ENCODE data around the gene ARHGAP26. TPM values are rescaled to one million over a fixed set of nuclear protein-coding genes. Genes with fewer than 3 reads are reported as not detected.
"Not testable (repeated sequence)": the region's sequence is repeated elsewhere in the genome, so short reads cannot be mapped to it uniquely, and the experiment has no call there.

ARHGAP26 gene
- polyA plus RNA-seq, 3 donors = 11.0 to 12.1 (median 11.4) TPM

DNA sequence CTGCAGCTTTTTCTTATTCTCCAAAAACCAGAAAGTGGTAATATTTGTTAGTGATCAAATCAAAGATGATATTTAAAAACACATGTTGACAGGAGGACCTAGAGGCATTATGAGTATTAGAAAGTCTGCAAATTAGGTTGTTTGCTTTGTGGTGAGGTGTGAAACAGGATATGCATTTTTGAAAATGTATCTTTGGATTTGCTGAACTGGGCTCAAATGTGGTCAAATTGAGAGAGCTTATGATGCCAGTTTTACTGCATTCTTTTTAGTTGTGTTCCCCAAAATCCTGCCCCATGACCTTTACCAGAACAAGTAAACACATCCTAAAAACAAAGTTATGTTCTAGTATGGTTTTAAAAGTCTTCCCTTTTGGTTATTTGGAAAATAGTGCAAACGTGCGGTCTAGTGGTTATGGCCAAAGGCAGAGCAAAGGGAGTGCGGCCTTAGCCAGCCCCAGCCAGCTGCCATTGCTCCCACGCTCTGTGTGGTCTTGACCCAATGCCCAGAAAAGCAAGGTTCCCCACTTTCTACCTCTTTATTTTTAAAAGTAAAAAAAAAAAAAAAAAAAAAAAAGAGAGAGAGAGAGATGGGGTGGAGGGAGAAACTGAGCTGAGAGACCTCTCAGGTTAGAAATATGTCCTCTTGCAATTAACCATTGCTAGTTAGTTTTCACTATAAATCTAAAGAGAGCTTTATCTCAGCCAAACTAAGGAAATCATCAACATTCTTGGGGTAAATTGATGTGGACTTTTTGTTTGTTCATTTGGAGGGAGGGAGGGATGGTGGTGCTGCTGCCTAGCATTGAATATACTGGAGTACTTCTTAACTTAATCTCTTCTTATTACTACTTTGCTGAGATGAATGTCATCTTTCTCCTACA is 176.6 kb downstream of the ARHGAP26 start:
- DNase-seq (ENCODE audit: low read depth in 3 of 3, low spot score in 2 of 3) = no peak

DNA sequence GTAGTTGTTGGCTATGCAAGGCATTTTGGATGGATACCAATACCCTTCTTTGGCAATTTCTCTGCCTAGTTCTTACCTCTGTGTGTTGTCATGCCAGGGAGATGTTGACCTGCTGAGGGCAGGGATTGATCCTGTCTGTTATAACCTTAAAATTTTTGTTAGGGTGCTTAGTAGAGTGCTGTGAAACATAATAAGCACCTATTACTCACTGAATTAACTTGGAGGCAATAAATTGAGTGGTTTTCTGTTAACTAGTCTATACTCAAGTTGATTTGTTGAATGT is 177.2 kb downstream of the ARHGAP26 start:
- DNase-seq (ENCODE audit: low read depth in 3 of 3, low spot score in 2 of 3) = no peak

DNA sequence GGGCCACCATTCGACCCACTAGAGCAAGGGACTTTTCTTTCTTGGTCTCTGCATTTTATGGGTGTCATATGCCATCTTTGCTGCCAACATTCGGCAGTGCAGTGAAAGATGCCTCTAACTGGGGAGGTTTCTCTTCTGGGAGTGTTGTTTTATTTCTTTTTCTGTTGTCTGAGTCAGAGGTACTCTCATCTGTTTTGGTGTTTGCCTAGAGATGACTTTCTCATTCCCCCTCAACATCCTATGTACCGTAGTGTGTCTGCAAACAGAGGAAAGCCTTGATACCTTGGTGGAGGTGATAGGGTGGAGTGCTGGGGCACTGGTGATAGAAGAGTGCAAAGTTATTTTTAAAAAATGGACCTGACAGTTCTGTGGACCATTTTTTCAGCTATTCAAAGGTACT is 182.1 kb downstream of the ARHGAP26 start:
- no peak for DNase-seq (ENCODE audit: low read depth in 3 of 3, low spot score in 2 of 3)

DNA sequence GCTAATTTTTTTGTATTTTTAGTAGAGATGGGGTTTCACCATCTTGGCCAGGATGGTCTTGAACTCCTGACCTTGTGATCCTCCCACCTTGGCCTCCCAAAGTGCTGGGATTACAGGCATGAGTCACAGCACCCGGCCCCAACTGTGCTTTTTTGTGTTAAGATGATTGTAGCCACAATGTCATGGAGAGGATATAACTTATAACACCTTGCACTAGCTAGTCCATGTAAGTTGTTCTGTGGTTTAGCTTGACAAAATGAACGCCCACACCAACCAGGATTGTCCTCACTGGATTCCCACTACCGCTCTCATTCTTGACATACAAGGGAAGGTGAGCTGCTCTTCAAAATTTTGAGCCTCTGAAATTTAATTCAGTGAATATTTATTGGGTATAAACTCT is 182.7 kb downstream of the ARHGAP26 start:
- not testable (repeated sequence) for DNase-seq (ENCODE audit: low read depth in 3 of 3, low spot score in 2 of 3)

DNA sequence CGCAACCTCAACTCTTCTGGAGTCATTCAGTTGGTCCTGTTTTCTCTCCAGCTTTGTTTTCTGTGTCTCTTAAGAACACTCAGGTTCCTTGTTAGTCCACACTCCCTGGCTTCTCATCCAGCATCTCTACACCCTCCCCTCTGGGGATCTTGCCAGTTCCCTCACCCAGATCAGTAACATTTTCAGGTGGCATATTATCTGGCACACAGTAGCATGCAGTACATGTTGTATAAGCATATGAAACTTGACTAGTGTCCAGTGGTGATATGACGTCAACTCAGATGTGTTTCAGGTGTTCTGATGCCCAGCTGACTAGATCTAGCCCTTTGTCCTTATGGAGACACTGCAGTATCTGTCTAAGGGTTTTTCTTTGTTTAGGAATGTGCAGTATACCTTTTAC is 184.3 kb downstream of the ARHGAP26 start:
- no peak for DNase-seq (ENCODE audit: low read depth in 3 of 3, low spot score in 2 of 3)

DNA sequence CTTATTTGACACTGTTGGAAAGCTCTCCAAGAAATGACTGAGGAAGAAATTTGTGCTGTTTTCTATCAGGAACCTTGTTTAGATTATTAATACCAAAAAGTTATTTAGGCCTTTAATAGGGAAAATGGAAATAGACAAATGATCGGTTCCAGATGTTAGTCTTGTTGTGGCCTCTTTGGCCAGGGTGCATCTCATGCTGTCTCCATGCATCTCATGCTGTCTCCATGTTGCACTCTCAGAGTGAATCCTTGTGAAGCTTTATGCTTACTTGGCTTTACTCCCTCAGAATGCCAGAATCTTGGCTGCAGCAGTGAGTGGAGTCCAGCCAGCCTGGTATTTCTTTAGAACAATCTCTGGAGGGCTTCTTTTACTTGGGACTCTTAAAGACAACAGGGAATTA is 185.5 kb downstream of the ARHGAP26 start:
- DNase-seq (ENCODE audit: low read depth in 3 of 3, low spot score in 2 of 3) = no peak

DNA sequence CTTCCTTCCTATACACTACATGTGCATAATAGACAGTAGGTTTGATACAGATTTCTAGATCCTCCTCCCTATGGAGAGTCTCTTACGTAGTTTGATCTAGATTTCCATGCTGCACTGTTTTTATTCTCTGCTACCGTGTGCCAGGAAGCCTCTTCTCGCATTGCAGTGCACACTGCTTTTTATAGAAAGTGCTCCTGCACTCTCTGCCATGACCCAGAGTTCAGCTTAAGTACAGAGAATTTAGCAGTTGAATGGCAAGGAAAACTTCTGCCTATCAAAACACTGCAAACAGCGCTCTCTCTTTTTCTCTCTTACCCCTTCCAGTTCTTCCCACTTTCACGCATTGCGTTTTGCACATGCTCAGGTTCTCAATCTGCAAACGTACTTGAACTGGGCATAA is 187.4 kb downstream of the ARHGAP26 start:
- DNase-seq (ENCODE audit: low read depth in 3 of 3, low spot score in 2 of 3) = no peak

DNA sequence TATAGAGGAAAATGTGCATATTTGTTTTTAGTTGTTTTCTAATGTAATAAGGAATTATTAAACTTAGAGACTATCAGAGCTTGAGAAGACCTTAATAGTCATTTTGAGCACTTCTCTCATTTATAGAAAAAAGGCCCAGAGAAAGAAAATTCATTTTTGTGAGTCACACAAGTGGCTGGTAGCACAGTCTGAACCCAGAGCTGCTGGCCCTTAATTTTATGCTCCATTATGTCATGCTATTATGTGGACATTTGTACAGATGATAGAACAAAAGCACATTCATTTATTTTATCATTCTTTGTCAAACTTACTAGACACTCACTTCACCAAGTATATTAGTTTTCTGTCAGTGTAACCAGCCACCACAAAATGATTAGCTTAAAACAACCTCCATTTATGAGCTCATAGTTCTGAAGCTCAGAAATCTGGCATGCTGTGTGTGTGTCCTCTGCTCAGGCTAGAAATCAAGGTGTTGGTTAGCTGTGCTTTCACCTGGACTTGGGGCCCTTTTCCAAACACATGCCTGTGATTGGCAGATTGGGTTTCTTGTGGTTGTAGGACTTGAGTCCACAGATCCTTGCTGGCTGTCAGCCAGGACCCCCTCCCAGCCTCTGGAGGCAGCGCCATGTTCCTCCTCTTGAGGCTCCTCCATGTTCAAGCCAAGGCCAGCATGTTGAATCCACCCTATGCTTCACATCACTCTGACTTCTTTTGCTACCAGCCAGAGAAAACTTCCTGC is 188.9 kb downstream of the ARHGAP26 start:
- DNase-seq (ENCODE audit: low read depth in 3 of 3, low spot score in 2 of 3) = no peak

DNA sequence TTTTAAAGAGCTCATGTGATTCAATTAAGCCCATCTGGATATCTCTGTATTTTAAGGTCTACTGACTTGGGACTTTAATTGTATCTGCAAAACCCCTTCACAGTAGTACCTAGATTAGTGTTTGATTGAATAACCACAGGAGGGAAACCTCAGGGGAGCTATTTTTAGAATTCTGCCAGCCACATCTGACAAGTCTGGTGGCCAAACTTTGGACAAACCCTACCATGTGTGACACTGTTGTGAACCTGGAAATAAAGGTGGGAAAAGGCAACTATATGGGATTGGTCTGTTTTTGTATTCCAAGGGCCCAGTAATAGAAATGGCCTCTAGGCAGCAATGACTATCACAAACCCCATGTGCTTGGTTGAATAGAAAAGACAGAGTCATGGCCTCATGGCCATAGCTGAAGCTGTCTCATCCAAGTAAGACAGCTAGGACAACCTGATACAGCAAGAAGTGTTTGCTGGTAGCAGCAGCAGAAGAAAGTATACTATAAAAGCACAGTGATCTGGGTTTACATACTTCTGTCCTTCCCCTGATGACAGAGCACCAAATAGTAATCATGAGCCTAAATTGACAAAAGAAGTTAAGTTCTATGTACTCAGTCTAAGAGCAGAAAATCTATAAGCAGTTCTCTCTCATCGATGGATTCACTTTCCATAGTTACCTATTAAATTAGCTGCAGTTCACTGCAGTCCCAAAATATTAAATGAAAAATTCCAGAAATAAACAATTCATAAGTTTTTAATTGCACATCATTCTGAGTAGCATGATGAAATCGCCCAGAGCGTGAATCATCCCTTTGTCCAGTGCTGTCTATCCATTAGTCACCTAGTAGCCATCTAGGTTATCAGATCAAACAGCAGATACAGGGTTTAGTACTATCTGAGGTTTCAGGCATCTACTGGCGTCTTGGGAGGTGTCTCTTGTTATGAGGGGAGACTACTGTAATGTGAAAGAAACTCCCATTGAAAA is 189.8 kb downstream of the ARHGAP26 start:
- no peak for DNase-seq (ENCODE audit: low read depth in 3 of 3, low spot score in 2 of 3)

DNA sequence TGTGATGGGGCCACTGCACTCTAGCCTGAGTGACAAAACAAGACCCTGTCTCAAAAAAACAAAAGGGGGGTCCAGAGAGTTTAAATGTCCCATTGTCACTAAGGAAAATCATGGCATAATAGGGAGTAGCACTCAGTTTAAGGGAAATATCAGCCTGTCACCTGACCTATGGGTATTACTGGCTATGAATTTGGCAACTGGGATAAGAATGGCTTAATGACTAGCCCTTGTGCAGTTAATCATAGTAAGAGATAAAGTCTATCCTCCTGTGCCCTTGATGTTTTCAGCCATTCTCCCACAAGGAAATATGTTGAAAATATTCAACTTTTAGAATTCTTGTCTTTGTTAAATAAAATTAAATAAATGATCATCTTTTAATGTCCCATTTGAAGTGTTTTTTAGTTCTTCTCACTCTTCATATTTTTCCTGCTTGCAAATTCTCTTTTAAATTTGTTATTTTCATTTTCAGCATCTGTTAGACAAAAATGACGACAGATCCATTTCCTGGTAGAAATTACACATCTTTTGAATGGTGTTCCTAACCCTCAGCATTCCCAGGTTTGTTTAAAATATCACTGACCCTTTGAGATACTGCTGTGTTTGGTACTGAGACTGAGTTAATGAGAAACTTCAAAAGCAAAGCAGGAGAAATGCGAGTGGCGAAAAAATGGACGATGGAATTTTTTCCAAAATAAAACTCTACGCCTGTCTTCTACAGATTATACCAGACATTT is 191.4 kb downstream of the ARHGAP26 start:
- no peak for DNase-seq (ENCODE audit: low read depth in 3 of 3, low spot score in 2 of 3)

DNA sequence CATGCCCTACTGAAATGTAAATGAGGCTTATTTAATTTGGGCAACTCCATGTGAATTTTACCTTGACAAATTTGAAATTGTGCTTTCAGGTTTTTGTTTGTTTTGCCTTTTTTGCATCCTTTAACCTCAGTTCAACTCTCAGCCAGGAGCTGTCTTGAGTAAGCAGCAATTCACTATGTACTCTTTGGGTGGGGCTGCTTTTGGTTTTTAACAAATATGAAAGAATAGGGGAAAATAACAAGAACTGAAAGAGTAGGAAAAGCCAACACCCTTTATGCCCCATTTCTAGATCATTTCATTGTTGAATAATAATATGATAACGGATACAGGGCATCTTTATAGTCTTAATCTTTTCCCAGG is 192.0 kb downstream of the ARHGAP26 start:
- no peak for DNase-seq (ENCODE audit: low read depth in 3 of 3, low spot score in 2 of 3)

DNA sequence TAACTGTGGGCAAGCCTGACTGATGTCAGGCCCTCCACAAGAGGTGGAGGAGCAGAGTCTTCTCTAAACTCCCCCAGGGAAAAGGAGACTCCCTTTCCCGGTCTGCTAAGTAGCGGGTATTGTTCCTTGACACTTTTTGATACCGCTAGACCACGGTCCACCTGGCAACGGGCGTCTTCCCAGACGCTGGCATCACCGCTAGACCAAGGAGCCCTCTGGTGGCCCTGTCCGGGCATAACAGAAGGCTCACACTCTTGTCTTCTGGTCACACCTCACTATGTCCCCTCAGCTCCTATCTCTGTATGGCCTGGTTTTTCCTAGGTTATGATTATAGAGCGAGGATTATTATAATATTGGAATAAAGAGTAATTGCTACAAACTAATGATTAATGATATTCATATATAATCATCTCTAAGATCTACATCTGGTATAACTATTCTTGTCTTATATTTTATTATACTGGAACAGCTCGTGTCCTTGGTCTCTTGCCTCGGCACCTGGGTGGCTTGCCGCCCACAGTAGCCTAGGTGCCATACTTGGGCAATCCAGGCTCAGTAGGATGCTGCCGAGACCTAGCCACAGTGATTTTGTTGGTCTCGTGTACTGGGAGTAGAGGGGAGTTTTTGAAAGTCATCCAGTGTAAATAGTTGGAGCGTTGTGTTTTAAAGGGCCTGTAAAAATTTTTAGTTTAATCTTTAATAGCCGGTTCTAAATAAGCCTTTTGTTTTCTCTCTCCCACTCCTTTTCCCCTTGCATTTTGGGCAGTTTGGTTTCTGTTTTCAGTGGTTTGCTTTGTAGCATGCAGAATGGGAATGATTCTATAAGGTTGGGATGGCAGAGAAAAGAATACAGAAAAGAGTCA is 195.3 kb downstream of the ARHGAP26 start:
- not testable (repeated sequence) for DNase-seq (ENCODE audit: low read depth in 3 of 3, low spot score in 2 of 3)

DNA sequence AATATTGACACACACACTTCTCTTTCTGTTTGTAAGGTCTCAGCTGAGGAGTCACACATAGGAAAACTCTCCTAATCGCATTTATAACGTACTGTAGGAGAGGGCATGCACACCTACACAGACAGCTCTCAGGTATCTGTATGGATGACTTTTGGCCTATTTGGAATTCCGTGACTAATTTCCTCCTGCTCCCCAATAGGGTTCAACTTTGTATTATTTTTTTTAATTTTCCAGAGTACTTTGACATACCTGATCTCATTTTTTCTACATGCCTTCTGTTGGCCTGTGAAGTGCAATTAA is 195.9 kb downstream of the ARHGAP26 start:
- DNase-seq (ENCODE audit: low read depth in 3 of 3, low spot score in 2 of 3) = no peak

DNA sequence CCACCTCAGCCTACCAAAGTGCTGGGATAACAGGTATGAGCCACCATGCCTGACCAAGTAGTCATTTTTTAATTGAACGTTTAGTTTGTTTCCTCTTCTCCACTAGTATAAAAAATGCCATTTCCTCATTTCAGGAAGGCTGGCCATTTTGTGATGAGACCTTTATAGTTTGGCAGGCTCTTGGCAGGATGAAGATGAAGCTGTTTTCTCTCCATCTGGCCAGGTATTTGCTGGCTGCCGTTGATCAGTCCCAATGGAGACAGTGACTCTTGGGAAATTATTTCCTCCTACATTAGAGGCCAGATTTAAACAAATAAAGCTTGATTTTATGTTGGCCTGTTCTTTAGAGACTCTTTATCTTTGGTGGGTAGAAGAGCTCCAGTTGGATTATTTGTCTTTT is 199.0 kb downstream of the ARHGAP26 start:
- DNase-seq (ENCODE audit: low read depth in 3 of 3, low spot score in 2 of 3) = no peak

DNA sequence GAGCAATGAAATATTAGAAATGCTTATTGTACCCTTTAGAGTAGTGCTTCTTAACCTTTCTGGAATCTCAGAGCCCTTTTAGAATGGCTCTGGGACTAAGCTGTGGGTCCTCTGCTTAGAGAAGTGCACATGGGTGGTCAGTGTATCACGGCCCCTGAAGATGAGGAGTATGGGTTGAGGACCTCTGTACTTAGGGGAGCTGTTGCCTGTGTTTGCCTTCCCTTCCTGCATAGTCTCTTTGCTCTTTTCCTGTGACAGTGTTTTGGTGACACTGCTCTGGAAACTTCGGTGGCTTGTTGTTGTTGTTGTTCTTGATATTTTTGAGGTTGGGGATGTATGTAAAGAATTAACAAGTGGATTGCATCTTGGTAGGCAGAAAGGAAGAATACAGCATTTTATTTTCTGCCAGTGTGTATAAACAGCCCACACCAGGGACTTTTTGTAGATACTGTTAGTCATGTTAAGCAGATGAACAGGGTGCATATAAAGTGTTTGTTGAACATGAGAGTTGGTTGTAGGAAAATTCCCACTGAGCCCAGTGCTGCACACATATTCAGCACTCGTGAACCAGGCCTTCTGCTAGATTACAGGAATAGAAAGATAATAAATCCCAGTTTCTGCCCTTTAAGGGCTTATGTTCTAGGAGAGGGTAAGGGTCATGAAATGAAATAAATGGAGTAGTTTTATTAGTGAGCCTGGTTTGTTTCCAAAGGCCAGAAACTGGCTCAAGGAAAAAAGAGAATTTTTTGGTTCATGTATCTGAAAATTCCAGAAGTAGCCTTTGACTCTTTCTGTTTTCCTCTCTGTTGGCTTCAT is 199.7 kb downstream of the ARHGAP26 start:
- DNase-seq (ENCODE audit: low read depth in 3 of 3, low spot score in 2 of 3) = no peak

DNA sequence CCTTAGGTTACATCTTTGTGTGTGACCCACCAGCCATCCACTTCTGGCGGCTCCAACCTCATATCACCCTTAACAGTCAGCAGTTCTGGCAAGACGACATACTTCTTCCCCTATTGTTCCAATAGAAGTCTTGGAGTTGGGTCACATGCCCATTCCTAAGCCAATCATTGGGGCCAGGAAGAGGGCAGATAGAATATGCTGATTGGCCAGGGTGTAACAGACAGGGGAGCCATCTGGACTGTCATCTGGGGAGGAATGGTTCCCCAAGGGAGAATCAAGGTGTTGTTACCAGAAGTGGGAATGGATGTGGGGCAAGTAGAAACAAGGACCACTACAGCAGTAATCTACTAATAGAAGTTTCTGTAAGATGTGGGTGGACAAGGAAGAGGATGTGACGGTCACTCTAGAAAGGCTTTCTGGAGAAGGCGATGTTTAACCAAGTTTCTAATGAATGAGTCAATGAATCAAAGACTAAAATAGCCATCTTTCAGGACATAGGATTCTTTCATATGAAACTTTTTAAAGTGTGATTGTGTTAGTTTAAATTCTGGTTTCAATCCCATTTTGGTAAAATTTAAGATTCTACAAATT is 200.4 kb downstream of the ARHGAP26 start:
- no peak for DNase-seq (ENCODE audit: low read depth in 3 of 3, low spot score in 2 of 3)

DNA sequence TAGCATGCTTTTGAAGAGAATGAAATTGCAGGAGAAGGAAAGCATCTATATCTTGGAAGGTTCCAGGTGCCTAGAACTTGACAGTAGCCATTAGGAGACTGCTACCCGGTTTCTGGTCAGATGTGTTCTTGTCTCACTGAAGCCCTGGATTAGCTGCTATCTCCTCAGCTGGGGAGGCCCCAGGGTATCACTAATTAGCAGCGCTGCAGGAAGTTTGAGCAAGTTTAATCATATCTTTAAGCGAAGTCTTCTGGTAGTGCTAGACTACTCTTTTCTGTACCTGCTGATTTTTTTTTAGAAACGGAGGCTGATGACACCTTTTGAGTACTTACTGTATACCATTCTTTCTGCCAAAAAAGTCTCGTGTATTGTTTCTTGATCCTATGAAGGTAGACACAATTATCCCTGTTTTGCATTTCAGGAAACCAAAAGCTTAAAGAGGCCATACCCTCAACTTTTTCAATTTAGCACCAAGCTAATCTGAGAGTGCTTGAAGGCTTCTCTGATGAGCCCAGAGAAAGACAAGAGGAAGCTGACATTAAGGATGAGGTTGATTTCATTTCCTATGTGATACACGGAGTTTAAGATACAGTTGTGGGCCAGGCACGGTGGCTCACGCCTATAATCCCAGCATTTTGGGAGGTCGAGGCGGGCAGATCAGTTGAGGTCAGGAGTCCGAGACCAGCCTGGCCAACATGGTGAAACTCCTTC is 201.3 kb downstream of the ARHGAP26 start:
- no peak for DNase-seq (ENCODE audit: low read depth in 3 of 3, low spot score in 2 of 3)

DNA sequence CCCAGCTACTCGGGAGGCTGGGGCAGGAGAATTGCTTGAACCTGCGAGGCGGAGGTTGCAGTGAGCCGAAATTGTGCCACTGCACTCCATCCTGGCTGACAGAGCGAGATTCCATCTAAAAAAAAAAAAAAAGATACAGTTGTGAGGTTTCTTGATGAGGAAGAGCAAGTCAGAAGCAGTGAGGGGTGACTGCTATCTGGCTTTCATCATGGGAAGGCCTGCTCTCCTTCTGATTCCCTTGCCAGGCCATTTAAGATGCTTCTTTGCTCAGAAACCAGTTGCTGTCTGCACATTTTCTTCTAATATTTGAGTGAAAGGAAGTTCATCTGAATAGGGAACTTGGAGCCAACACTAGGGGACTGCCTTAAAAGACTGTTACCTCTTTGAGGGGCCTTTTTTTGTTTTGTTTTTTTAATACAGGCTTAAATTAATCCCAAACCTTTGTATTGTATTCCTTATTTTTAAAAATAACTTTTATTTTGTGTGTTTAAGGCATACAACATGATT is 201.9 kb downstream of the ARHGAP26 start:
- no peak for DNase-seq (ENCODE audit: low read depth in 3 of 3, low spot score in 2 of 3)

Measured in right renal cortex interstitium (tissue), 3 donors.